ENCODE results near the gene CSGALNACT2. TPM values are rescaled to one million over a fixed set of nuclear protein-coding genes. Genes with fewer than 3 reads are reported as not detected.

CSGALNACT2 gene
- total and polyA plus RNA-seq, 3 experiments from 2014 or later = 21.0 to 23.7 (median 21.7) TPM

DNA sequence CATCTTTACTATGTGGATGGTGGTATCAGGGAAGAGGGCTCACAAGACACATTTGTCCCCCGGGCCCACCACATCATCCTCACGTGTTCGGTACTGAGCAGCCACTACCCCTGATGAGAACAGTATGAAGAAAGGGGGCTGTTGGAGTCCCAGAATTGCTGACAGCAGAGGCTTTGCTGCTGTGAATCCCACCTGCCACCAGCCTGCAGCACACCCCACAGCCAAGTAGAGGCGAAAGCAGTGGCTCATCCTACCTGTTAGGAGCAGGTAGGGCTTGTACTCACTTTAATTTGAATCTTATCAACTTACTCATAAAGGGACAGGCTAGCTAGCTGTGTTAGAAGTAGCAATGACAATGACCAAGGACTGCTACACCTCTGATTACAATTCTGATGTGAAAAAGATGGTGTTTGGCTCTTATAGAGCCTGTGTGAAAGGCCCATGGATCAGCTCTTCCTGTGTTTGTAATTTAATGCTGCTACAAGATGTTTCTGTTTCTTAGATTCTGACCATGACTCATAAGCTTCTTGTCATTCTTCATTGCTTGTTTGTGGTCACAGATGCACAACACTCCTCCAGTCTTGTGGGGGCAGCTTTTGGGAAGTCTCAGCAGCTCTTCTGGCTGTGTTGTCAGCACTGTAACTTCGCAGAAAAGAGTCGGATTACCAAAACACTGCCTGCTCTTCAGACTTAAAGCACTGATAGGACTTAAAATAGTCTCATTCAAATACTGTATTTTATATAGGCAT lies 9.1 kb upstream of the CSGALNACT2 start:
- CTCF ChIA-PET = no interaction called here
- Mint-ChIP-seq H3K36me3 (no peaks in the 10 kb centered on the region), H3K4me3 (peak overlapping the region in 2 of 7 donors; percentile 10 to 45), H3K4me1 (peaks cover 21 to 31% (median 21%) of the 10 kb centered on the region in 3 donors), H3K27me3 (no peaks in the 10 kb centered on the region), H3K9me3 (no peaks in the 10 kb centered on the region), H3K27ac (peak overlapping the region in 6 of 8 donors; percentile 11 to 88 (median 52))
- no peaks in the 10 kb centered on the region for H3K27me3 ChIP-seq (ENCODE audit: insufficient read depth, low read length, poor library complexity, severe bottlenecking)
- H3K36me3 ChIP-seq (ENCODE audit: insufficient read depth, low read length) = no peaks in the 10 kb centered on the region
- H3K9me3 ChIP-seq (ENCODE audit: low read length) = no peaks in the 10 kb centered on the region
- no peak overlapping the region for H3K27ac ChIP-seq (ENCODE audit: low read depth, low read length)
- H3K4me3 ChIP-seq (ENCODE audit: low read length) = no peak overlapping the region
- POLR2A ChIA-PET = interaction anchor here (0.6 to 1.3 kb wide), 4 partner anchors 8 to 10 kb away, joined by 3 to 6 read pairs (median 4); partner anchors contain the start of gene CSGALNACT2
- H3K4me1 ChIP-seq (ENCODE audit: insufficient read depth, low read length) = no peaks in the 10 kb centered on the region
- DNase-seq = no peak

DNA sequence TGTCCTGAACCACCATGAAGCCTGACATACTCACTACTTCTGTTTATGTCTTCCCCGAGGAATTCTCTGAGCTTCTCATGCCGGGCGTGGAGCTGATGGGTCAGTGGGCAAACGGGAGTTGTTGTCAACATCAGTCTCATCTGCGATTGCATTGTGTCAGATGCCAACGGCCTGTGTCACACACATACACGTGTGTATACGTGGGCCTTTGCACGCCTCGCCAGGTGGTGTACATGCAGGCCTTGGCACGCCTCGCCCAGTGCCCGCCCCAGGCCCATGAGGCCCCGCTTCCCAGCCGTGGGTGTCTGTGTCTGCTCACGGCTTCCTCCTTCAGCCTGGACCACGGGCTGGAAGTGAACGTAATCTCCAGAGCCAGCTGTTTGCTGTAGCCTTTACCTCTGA lies 7.5 kb upstream of the CSGALNACT2 start:
- CTCF ChIA-PET = no interaction called here
- H3K4me3 Mint-ChIP-seq = no peak overlapping the region
- no peaks in the 10 kb centered on the region for H3K36me3 ChIP-seq (ENCODE audit: insufficient read depth, low read length)
- peaks cover 0 to 1% of the 10 kb centered on the region in 2 donors for H3K27me3 Mint-ChIP-seq
- H3K9me3 ChIP-seq (ENCODE audit: low read length) = no peaks in the 10 kb centered on the region
- H3K27ac Mint-ChIP-seq = no peak overlapping the region
- no peaks in the 10 kb centered on the region for H3K36me3 Mint-ChIP-seq
- no peak overlapping the region for H3K27ac ChIP-seq (ENCODE audit: low read depth, low read length)
- H3K9me3 Mint-ChIP-seq = no peaks in the 10 kb centered on the region
- POLR2A ChIA-PET = no interaction called here
- H3K27me3 ChIP-seq (ENCODE audit: insufficient read depth, low read length, poor library complexity, severe bottlenecking) = no peaks in the 10 kb centered on the region
- H3K4me1 Mint-ChIP-seq = peaks cover 21 to 30% (median 22%) of the 10 kb centered on the region in 3 donors
- no peaks in the 10 kb centered on the region for H3K4me1 ChIP-seq (ENCODE audit: insufficient read depth, low read length)
- DNase-seq = no peak
- no peak overlapping the region for H3K4me3 ChIP-seq (ENCODE audit: low read length)

DNA sequence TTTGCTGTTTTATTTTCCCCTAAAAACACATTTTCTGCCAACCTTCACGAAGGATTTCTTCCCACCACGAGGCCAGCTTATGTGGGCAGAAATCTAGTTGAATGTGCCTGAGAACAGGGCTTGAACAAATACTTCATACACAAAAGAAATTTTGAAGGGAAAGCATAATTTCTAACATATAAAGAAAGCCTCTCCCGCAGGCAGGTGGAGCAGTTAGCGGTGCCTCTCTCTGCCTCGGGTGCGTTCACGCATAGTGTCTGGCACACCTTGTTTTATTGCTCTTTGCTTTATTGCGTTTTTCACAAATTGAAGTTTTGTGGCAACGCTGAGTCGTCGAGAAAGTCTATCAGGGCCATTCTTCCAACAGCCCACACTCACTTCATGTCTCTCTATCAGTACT lies 7.0 kb upstream of the CSGALNACT2 start:
- H3K9me3 Mint-ChIP-seq = no peaks in the 10 kb centered on the region
- Histone ChIP-seq H3K4me3 (ENCODE audit: low read length) (no peak overlapping the region), H3K27me3 (ENCODE audit: insufficient read depth, low read length, poor library complexity, severe bottlenecking) (no peaks in the 10 kb centered on the region), H3K36me3 (ENCODE audit: insufficient read depth, low read length) (no peaks in the 10 kb centered on the region), H3K27ac (ENCODE audit: low read depth, low read length) (no peak overlapping the region), H3K9me3 (ENCODE audit: low read length) (no peaks in the 10 kb centered on the region), H3K4me1 (ENCODE audit: insufficient read depth, low read length) (no peaks in the 10 kb centered on the region)
- no peaks in the 10 kb centered on the region for H3K36me3 Mint-ChIP-seq
- ChIA-PET POLR2A (no interaction called here), CTCF (no interaction called here)
- peaks cover 26 to 29% (median 27%) of the 10 kb centered on the region in 3 donors for H3K4me1 Mint-ChIP-seq
- H3K27me3 Mint-ChIP-seq = peaks cover 0 to 1% of the 10 kb centered on the region in 2 donors
- H3K27ac Mint-ChIP-seq = no peak overlapping the region
- no peak for DNase-seq
- H3K4me3 Mint-ChIP-seq = peak overlapping the region in 1 of 7 donors; percentile 41

DNA sequence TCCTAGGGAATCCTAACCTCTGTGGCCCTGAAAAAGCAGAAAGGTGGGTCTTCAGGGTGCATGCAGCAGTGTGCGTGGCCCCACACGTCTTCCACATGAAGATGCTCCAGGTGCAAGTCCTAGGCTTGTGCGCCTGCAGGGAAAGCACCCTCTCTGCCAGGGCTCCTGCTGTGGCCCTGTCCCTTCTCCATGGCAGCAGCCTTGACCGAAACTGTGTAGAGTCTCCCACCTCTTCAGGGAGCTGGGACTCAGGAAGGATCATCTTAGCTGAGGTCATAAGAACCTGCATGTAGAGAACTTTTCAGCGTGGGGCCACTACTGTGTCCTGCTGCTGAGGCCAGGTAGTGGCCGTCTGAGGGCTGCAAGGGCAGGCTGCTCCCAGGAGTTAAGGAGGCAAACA lies 6.3 kb upstream of the CSGALNACT2 start:
- ChIA-PET CTCF (no interaction called here), POLR2A (no interaction called here)
- peaks cover under 1% of the 10 kb centered on the region for H3K4me1 ChIP-seq (ENCODE audit: insufficient read depth, low read length)
- H3K36me3 ChIP-seq (ENCODE audit: insufficient read depth, low read length) = no peaks in the 10 kb centered on the region
- Mint-ChIP-seq H3K4me3 (peak overlapping the region in 1 of 7 donors; percentile 41), H3K4me1 (peaks cover 27 to 29% (median 27%) of the 10 kb centered on the region in 3 donors), H3K9me3 (no peaks in the 10 kb centered on the region), H3K36me3 (no peaks in the 10 kb centered on the region), H3K27ac (no peak overlapping the region), H3K27me3 (peaks cover 0 to 1% of the 10 kb centered on the region in 2 donors)
- H3K9me3 ChIP-seq (ENCODE audit: low read length) = no peaks in the 10 kb centered on the region
- no peaks in the 10 kb centered on the region for H3K27me3 ChIP-seq (ENCODE audit: insufficient read depth, low read length, poor library complexity, severe bottlenecking)
- no peak overlapping the region for H3K27ac ChIP-seq (ENCODE audit: low read depth, low read length)
- H3K4me3 ChIP-seq (ENCODE audit: low read length) = no peak overlapping the region
- no peak for DNase-seq

DNA sequence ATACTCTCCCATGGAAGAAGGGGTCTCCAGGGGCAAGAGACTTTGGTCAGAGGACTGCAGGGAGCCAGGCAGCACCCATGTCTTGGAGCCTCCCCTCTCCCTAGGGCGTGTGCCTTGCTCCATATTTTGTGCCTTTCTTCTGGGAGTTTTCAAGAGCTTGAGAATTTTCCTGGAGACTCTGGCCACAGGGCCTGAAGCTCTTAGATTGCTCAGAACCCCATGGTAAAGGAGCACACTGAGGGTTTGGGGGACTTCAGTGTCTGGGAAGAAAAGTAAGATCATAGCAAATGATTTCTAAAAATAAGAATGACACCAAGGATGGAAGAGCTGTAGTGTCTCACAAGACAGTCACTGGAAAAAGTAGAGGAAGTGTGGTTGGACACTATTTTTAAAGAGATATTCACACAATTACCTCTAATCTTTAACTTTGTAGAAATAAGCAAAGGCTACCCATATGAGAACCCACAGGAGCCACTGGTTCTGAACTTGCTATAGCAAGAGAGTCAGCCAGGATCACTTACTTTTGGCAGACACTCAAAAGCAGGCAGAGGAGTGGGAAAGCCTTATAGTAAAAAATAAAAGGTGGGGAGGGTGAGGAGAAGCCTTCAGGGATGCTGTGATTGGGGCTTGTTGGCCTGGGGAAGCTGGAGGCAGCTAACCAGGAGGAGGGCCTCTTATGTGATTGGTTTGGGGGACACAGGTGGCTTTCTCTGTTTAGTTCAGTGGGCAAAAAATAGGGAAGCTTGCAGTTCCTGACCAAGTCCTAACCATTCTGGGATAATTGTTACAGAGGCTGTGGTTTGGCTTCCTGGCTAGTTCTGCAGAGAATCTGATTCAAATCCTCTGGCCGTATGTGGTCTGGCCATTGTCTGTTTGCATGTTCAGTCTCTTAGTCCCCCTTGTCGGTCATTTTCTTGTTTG lies 5.1 kb upstream of the CSGALNACT2 start:
- ChIA-PET CTCF (no interaction called here), POLR2A (no interaction called here)
- no peak overlapping the region for H3K4me3 ChIP-seq (ENCODE audit: low read length)
- H3K4me1 Mint-ChIP-seq = peaks cover 21 to 27% (median 22%) of the 10 kb centered on the region in 3 donors
- H3K27me3 Mint-ChIP-seq = peaks cover 0 to 1% of the 10 kb centered on the region in 2 donors
- H3K4me1 ChIP-seq (ENCODE audit: insufficient read depth, low read length) = peaks cover 9% of the 10 kb centered on the region
- H3K9me3 Mint-ChIP-seq = no peaks in the 10 kb centered on the region
- peaks cover 0 to 2% (median 0%) of the 10 kb centered on the region in 3 donors for H3K36me3 Mint-ChIP-seq
- no peaks in the 10 kb centered on the region for H3K27me3 ChIP-seq (ENCODE audit: insufficient read depth, low read length, poor library complexity, severe bottlenecking)
- peak overlapping the region in 1 of 7 donors; percentile 60 for H3K4me3 Mint-ChIP-seq
- peak overlapping the region in 1 of 8 donors; percentile 30 for H3K27ac Mint-ChIP-seq
- H3K27ac ChIP-seq (ENCODE audit: low read depth, low read length) = no peak overlapping the region
- DNase-seq = no peak
- no peaks in the 10 kb centered on the region for H3K36me3 ChIP-seq (ENCODE audit: insufficient read depth, low read length)
- no peaks in the 10 kb centered on the region for H3K9me3 ChIP-seq (ENCODE audit: low read length)

DNA sequence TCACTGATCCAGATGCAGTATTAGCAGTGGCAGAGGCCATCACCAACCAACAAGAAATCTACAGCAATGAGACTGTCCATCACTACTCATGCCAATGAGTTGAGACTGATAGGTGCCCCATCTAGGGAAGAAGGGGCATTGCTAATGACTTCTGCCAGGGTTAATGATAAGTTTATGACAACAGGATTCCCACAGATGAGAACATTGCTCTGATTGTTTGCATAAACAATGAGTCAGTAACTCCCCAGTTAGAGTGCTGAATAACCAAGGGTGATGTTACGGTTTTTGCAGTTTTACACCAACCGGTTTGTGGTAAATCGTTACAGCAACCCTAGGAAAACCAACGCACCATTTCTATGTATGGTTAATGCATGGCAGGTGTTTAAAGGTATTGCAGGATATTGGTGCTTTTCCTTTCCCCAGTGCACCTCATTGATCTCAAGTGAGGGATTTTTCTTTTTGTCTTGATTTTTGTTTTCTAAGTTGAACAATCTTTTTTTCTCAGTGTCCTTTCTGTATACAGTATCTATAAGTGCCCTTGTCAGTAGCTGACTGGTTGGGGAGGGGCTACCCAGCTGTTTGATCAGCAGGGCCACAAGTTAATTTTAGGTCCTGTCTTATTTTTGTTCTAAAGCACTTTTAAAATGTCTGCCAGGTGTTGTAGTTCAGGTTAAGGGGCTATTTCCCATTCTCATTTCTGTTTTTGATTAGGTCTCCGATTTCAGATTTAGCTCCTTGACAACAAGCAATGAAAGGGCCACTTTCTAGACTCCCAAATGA lies 3.9 kb upstream of the CSGALNACT2 start:
- CTCF ChIA-PET = no interaction called here
- no peak overlapping the region for H3K27ac ChIP-seq (ENCODE audit: low read depth, low read length)
- H3K4me3 Mint-ChIP-seq = peak overlapping the region in 1 of 7 donors; percentile 20
- no peaks in the 10 kb centered on the region for H3K27me3 ChIP-seq (ENCODE audit: insufficient read depth, low read length, poor library complexity, severe bottlenecking)
- H3K36me3 Mint-ChIP-seq = peaks cover 0 to 8% (median 0%) of the 10 kb centered on the region in 3 donors
- no peaks in the 10 kb centered on the region for H3K36me3 ChIP-seq (ENCODE audit: insufficient read depth, low read length)
- H3K9me3 Mint-ChIP-seq = no peaks in the 10 kb centered on the region
- POLR2A ChIA-PET = no interaction called here
- H3K27me3 Mint-ChIP-seq = peaks cover 0 to 4% of the 10 kb centered on the region in 2 donors
- peak overlapping the region in 2 of 8 donors; percentile 21 to 37 for H3K27ac Mint-ChIP-seq
- H3K4me1 ChIP-seq (ENCODE audit: insufficient read depth, low read length) = peaks cover 14% of the 10 kb centered on the region
- DNase-seq = no peak
- peaks cover 22 to 29% (median 25%) of the 10 kb centered on the region in 3 donors for H3K4me1 Mint-ChIP-seq
- no peak overlapping the region for H3K4me3 ChIP-seq (ENCODE audit: low read length)
- no peaks in the 10 kb centered on the region for H3K9me3 ChIP-seq (ENCODE audit: low read length)

DNA sequence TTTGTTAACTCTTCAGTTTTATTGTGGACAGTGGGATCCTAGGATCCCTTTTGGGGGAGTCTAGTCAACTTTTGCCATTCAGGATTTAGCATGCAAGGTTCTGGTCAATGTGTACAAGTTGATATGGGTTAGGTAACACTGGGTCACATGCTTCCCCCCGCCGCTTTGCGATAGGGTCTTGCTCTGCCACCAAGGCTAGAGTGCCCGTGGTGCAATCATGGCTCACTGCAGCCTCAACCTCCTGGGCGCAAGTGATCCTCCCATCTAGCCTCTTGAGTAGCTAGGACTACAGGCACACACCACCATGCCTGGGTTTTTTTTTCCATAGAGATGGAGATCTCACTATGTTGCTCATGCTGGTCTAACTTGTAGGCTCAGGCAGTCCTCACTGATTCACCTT lies 3.2 kb upstream of the CSGALNACT2 start:
- CTCF ChIA-PET = interaction anchor here (1.5 kb wide), 1 partner anchor 17 kb away, joined by 3 read pairs; no protein-coding TSS in a partner anchor
- Histone ChIP-seq H3K27ac (ENCODE audit: low read depth, low read length) (no peak overlapping the region), H3K4me3 (ENCODE audit: low read length) (no peak overlapping the region), H3K27me3 (ENCODE audit: insufficient read depth, low read length, poor library complexity, severe bottlenecking) (no peaks in the 10 kb centered on the region), H3K4me1 (ENCODE audit: insufficient read depth, low read length) (peaks cover 21% of the 10 kb centered on the region), H3K36me3 (ENCODE audit: insufficient read depth, low read length) (no peaks in the 10 kb centered on the region), H3K9me3 (ENCODE audit: low read length) (no peaks in the 10 kb centered on the region)
- peak overlapping the region in 1 of 8 donors; percentile 93 for H3K27ac Mint-ChIP-seq
- H3K36me3 Mint-ChIP-seq = peaks cover 0 to 8% (median 0%) of the 10 kb centered on the region in 3 donors
- H3K27me3 Mint-ChIP-seq = peaks cover 0 to 4% of the 10 kb centered on the region in 2 donors
- POLR2A ChIA-PET = no interaction called here
- H3K4me1 Mint-ChIP-seq = peaks cover 24 to 33% (median 29%) of the 10 kb centered on the region in 3 donors
- peak overlapping the region in 2 of 7 donors; percentile 5 to 95 for H3K4me3 Mint-ChIP-seq
- no peaks in the 10 kb centered on the region for H3K9me3 Mint-ChIP-seq
- no peak for DNase-seq

All from CD8-positive, alpha-beta memory T cell (primary cell).